H4 (cell line): ENCODE data around the gene C3orf62. TPM values are rescaled to one million over a fixed set of nuclear protein-coding genes. Genes with fewer than 3 reads are reported as not detected.
A peak's percentile ranks its signal among the peaks of the same experiment; 100 is the strongest.

Experiments used
- DNase-seq: peaks from one replicate; pipeline ENCODE4 v3.0.0-alpha.2; 2015; ENCODE audit warnings: low spot score
- total RNA-seq: library from RNA; depleted of rRNA; stranded (reverse); fragments of >200 nt; shearing (Covaris generic); gene quantifications from 2 replicates; pipeline ENCODE4 v1.2.3, GENCODE V29; 2014; rRNA removed

The C3orf62 gene
- 0.16 and 0.97 TPM in 2 replicates for total RNA-seq

DNA sequence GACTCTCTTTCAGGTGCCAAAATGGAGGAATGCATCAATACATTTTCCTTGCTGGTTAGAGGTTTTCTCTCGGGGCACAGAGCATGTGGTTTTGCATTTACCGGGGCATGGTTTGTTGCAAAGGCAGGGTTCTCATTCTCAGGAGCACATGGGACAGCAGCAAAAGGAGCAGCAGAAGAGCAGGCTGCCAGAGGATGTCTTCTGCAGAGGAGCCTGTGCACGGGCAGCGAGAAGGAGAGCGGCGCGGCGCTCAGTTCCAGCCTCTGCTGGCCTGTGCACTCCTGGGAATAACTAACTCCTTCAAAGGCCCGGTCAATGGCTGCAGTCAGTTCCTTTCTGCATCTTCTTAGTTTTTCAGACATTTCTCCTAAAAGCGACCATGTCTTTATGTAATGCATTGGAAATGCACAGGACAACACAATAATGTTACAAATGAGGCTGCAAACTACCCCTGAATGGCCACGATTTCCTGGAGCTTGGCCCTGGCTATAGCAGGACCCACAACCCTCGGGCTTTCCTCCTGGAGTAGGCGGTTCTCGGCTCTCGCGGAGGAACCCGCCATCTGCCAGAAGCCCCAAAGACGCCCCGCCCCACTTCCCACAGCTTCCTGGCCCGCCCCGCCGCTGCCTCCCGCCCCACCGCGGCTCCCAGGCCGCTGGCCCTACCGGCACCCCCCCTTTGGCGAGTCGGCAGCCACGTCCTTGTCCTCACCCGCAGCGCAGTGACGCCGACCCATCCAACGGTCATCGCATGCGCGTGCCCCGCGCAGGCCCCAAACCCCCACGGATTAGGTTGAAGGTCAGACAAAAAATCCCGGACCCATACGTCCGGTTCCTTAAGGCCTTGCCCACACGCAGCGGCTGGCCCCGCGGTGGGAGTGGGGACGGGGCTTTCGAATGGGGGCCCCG is at the start of gene C3orf62:
Gene C3orf62 (minus strand): TSS at position 758 of the 908 bp plus-strand sequence. CDS start 360 bp downstream, at position 398.
- DNase-seq = peak; percentile 19

DNA sequence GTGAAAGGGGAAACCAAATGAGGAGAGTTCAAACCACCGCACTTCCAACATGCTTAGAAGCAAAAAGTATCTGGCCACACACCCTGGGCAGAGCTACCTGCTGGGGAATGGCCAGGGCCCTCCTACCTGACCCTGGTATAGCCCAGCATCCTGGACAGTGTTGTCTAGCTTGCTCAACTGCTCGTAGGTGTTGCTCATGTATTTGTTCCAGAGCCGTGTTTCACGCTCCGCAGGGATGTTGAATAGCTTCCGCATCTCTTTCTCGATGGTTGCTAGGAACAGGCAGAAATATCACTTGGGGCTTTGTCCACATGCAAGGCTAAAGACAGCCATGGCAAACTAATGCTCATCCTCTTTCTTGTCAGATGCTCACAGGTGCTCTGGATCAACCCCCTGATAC is 47.7 kb upstream of the C3orf62 start:
- no peak for DNase-seq

DNA sequence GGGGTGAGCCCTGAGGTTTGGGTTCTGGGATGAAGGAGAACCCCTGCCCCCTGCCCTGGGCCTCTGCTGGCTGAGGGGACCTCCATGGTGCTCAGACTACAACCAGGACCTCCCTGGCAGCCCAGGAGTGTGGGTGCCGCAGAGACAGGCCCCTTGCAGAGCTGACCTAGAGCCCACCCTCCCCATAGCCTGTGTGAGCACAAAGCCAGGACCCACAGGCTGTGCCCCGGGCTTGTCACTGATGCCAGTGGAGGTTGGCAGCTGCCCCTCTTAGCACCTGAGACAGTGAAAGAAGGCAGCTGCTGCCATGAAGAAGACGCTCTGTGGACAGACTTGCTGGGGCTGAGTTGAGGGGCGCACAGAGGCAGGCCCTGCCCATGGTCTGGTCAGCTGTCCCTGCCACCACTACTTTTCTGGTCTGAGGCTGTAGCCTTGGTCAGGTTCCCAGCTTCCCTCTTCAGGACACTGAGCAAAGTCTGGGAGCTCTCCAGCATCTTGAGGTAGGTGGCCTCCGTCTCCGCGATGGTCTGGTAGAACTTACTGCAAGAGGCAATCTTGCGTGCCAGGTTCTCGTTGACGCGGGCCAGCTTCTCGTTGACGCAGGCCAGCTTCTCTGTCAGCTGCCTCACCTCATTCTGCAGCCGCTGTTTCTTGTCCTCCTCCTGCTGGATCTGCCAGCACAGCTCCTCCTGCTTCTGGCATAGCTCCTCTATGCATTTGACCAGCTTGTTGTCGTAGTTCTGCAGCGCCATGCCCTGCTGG is 39.8 kb upstream of the C3orf62 start:
- no peak for DNase-seq

DNA sequence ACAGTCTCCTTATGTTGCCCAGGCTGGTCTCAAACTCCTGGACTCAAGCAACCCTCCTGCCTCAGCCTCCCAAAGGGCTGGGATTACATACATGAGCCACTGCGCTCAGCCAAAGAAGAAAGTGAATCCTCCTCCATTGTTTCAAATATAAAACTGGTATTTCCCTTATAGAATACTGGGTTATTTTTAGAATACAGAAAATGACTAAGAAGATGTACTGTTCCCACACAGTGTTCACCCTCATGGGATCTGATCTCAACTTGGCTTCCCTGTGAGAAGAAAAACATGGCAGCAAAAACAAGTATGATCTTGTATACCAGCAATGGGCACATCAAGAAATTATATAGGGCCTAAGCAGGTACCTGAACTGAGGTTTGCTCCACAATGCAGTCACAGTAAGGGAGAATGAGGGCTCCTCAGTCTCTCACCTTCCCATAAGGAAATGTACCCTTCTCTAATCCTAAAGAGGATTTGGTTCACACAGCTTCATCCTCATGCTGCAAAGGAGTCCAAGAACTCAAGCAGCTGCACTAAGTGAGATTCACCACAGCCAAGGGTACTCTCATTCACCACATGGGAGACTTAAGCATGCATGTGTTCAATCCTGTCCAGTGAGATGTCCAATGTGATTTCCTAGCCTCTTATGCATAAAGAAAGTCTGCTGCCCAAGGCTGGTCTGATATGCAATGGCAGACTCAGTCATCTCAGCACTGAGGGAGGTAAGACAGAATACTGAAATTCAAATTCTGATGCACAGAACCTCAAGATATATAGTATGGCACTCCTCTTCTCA is 37.1 kb upstream of the C3orf62 start:
- DNase-seq = no peak

DNA sequence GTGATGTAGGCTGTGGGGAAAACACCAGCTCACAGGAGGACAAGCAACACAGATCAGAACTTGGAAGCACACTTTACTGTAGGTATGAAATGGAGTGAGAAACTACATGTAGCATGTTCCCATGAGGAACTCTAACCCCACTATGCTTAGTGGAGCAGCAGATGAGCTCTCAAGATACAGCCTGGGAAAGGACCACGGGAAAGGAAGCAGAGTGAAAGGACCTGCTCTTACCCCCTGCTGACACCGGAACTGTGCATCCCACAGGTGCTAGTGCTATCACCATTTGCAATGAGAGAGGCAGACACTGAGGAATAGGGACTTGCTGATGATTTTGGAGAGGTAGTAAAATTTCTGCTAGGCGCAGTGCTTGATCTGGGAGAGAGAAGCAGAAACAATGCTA is 34.3 kb upstream of the C3orf62 start:
- no peak for DNase-seq

DNA sequence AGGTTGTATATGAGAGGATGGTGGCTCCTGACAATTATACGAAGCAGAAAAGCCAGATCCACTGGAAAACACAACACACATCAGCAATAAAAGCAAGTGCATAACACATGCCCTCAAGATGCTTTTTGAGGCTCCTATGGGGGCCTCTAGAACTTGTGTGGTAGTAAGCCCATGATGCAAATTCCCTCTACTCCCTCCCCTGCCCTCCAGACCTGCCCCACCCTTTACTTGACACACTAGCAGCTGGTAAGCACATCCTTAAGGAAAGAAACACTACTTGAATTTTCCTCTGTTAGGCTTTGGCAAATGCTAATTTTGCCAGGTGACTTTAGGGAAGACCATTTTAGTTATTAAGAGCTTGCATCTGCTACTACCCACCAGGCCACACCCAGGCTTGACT is 33.6 kb upstream of the C3orf62 start:
- no peak for DNase-seq

DNA sequence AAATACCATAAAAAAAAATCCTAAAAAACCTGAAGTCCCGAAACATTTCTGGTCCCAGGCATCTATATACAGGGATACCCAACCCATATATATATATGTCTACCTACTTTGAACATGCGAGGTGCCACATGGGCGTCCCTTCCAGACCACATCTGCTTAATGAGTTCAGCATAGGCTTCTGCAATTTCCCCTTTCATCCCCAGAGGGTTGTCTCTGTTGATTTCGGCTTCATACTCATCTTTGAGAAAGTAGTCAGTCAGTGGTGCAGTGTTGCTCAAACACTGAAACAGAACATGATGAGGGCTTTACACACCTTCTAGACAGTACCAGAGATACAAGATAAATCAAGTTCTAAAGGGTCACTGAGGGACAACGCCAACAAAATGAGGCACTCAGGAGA is 28.6 kb upstream of the C3orf62 start:
- no peak for DNase-seq

DNA sequence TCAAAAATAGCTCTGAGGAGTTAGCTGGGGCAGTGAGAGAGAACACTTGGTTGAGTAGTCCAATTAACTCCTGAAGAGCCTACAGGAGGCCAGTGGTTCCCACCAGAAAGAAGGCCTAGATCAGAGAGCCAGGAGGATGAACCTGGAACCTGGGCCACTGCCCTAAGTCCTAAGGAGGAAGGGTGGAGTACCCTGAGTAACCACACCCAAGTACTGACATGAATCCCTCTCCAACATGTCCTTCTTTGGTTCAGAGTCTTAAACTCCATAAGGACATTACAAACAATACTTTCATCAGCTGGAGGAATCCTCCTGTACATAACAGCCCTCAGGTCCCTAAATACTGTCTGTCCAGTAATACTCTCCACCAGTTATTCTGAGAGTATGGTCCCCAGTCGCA is 25.6 kb upstream of the C3orf62 start:
- DNase-seq = no peak

DNA sequence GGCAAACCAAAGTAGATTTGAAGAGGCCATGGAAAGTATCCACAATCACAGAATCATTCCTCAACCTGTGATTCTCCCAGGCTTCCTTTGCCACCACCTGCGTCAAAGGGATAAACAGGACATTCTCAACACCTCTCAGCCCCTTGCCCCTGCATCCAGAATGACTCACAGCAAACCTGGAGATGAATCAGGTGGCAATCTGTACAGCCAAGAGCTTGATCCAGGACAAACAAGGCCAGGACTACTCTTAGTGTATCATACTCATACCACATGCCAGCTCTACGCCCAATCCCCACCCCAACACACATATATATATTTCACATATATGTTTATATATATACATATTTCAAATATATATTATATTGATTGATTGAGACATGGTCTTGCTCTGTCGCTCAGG is 23.6 kb upstream of the C3orf62 start:
- DNase-seq = no peak

DNA sequence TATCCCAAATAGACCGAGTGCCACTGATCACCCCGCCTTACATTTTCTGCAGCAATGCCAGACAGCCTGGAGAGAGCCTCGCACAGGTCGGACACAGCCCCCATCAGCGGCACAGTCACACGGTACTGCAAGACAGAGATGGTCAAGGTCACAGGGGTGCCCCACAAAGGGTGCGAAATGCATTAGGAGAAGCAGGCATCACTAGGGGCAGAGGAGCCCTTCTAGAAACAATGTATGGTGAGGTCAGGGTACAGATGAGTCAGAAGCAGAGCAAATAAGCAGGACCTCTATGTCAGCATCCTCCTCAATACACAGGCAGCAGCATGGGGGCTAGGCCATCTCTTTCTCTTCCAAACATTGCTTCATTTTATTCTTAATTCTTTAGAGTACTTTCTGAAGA is 21.5 kb upstream of the C3orf62 start:
- no peak for DNase-seq

DNA sequence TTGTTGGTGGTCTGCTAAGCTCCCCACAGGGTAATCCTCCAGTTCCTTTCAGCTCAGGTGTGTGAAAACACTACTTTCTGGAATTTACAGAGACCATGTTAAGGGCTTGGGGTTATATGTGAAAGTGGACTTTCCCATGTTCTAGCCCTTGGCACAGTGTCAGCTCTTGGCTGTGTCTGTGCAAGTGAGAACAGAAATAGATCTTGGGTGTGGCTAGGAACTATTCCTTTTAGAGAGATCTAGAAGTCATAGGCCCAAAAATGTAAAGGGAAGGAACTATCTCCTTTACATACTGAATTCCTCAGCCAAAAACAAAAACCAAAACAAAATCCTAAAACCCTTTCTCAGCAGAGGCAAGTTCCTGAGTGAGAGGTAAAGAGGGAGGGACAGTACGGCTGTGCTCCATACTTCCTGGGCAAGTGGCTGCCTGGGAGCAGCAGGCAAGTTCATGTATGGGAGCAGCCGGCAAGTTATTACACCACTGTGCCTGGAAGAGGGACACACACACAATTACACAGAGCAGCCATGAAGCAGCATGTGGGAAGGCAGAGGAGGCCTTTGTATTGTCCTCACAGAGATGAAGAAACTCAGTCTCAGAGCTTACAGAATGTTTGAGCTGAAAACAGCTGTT is 19.9 kb upstream of the C3orf62 start:
- no peak for DNase-seq

DNA sequence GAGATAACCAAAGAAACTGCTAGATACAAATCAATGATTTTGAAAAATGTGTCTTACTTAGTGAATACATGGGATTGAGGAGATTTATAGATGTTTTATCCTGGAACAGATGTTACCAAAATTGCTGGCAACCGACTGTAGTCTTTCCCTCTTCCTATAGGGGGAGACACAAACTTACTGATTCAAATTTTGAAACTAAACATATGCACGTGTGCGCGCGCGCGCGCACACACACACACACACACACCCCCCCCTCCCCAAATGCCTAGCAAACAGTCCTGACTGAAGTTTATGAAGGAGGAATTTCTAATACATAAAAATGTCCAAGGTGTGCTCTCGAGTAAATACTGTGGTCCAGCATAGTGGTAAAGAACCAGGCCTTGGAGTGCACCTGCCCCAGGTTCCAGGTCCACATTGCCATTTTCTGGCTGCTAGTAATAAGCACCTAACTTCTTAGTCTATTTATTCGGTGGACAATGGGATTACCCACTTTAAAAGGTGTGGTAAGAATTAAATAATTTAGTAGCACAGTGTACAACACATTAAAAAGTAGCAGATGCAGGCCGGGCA is 18.5 kb upstream of the C3orf62 start:
- DNase-seq = no peak

DNA sequence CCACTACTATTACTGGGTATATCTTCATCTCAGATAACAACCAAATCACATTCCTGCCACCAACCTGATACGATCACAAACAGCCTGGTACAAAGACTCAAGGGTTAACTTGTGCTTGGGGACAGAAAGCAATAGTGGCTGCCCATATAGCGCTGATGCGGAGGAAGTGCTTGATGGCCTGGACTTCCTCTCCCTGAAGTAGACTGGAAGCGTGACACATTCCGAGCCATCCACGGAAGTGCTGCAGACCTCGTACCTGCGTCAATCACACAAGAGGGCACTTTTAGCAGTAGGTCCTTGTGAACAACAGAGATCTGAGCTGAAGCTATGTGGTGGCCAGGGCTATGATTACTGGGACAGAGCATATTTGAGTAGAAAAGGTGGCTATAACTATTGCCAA is 17.3 kb upstream of the C3orf62 start:
- DNase-seq = no peak

DNA sequence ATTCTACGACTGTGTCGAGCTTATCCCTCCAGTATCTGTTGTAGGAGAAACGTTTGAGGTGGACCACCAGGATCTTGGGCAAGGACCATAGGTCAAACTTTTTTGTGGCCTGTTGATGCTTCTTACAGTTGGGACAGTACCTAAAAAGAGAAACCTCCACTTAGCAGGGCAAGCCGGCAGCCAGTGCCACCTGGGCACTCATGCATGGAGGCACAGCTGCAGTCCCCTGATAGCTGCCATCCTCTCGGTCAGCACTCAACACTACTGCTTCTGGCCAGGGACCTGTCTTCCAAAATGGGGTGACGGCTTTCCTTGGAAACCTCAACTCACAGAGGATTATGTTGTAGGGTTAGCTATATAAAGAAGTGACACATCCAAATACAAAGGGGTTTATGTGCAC is 7.0 kb upstream of the C3orf62 start:
- DNase-seq = no peak

DNA sequence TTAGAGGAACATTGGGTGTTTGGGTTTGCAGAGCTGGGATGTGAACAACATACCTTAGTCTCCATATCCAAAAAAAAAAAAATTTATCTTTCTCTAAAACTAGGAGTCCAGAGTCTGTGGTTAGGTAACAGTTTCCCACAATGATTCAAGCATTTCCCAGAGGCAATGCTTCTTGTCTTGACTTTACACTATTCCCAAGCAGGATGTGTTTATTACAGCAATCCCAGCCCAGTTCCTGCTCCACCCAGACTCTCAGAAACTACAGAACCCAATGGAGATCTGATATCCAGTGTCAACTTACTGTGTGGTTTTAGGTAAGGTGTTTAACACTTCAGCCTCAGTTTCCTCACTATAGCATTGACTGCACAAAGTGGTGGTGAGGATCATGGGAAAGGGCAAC is 2.3 kb upstream of the C3orf62 start:
- DNase-seq = no peak

DNA sequence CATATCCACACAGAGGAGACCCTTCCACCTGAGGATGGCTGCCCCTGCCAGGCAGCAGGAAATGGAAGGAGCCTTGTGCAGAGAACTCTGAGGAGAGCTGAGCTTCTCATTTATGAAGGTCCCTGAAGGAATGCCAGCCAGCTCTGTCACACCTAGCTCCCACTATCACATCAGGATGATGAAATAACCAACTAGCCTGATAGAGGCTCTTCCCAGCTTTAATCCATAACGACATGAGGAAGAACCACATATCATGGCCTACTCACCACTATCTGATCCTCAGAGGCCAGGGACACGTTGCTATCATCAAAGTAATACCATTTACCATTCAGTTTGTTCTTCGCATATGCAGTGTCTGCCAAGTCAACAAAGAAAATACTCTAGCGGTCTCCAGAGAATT is 1.5 kb upstream of the C3orf62 start:
- DNase-seq = no peak

DNA sequence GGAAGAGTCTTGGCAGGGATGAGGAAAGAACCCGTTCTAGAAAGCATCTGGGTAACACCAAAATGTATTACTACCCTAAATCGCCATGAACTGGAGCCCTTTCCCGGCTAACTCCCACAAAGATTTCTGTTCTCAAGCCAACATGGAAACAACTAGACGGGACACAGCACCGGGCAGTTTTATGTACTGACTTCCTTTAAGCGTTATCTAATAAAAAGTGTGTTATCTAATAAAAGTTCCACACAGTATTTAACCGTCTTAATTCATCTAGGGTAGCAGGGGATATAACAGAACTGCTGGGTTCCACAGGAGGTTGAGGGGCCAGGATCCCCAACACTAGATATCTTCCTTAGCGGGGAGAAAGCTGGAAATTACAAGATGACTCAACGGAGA is 347 bp upstream of the C3orf62 start:
- DNase-seq = no peak

DNA sequence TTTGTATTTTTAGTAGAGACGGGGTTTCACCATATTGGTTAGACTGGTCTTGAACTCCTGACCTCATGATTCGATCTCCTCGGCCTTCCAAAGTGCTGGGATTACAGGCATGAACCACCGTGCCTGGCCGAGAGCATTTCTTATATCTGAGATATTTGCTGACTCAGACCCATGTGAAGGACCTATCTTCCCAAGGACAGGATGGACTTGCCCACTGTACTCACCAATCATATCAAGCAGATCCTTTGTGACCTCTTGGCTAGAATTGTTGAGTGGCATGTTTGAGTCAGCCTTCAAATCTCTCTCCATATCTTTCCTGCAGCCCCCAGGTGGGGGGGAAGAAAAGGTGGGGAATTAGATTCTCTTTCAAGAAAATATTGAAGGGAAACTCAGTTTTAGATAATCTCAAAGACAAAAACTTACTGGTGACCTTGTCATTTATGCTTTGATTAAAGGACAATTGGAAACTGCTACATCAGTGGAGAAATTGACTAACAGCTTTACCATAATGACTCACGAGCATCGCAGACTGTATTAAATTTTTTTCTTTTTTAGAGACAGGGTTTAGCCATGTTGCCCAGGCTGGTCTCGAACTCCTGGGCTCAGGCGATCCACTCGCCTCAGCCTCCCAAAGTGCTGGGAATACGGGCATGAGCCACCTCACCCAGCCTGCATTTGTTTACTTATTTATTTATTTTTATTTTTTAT is 3.1 kb downstream of the C3orf62 start:
- no peak for DNase-seq

DNA sequence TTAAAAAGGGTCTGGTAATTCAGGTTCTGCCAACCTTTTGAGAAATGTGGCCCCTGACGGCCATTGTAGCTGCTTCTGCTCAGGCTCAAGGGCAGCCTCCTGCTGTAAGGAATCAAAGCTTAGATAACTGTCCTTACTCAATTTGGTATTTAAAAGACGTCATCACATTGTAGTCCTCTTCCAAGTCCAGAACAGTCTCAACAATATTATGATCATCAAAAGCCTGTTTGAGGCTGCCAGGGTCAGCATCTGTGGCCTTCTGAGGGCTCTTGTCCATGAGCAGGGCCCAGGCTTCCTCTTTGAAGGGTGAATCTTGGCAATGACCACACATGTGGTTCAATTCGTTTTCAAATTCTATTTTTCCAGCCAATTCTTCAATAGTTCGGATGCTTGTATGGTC is 6.0 kb downstream of the C3orf62 start:
- no peak for DNase-seq

DNA sequence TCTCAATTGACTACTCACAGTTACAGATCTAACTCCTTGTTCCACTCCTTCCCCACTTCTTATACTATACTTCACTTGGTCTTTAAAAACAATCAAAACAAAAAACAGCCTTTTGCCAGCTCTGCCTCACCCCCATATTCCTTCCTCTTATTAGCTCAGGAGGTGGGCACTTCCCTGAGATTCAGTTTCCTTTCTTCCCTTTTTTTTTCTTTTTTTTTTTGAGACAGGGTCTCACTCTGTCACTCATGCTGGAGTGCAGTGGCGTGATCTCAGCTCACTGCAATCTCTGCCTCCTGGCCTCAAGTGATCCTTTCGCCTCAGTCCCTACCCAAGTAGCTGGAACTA is 6.9 kb downstream of the C3orf62 start:
- DNase-seq = no peak
